ENCODE measurements around the gene UMAD1. TPM values are rescaled to one million over a fixed set of nuclear protein-coding genes. Genes with fewer than 3 reads are reported as not detected.

Gene UMAD1
- total RNA-seq, 1 donor from 2014 or later: 3.9 TPM

DNA sequence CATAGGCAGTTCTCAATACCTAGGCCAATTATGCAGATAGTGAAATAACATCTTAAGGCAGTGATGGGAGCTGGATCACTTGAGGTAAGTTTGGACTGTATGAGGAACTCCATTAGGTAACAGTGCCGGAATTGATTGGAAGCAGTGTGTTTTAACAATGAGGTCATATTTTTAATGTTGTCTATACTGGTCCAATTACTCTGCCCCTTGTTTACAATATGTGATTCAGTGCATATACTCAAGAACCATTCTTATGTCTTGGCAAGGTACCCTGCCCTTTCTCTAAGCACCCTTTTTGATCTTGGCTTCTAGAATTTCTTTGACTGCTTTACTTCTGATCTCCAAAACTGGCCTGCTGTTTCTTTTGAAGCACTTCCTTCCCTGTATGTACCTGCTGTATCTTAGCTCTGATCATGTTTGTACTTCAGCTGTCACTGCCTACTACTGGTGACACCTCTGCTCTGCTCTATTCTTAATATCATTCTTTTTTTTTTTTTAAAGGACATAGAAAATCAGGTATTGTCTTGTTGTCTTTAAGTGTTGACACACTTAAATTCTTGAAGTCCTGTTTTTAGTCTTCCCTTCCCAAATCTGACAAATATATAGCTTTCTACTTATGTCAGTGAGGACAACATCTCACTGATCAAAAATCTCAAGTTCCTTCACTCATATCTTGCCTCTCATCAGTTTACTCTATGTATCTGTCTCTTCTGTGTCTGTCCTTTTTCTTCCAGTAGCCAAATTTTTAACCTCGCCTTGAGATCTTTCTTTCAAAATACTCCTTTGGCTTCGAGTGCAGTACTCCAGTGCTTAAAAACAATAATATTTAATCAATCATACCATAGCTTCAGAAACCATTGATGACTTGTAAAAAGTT lies 124.2 kb downstream of the UMAD1 start:
- no peak for DNase-seq (ENCODE audit: low read depth in 2 of 2)

- no peak for DNase-seq (ENCODE audit: low read depth in 2 of 2)
These were observed 124.9 kb downstream of the UMAD1 start for GRCh38 chr7:7765422-7765821.

DNA sequence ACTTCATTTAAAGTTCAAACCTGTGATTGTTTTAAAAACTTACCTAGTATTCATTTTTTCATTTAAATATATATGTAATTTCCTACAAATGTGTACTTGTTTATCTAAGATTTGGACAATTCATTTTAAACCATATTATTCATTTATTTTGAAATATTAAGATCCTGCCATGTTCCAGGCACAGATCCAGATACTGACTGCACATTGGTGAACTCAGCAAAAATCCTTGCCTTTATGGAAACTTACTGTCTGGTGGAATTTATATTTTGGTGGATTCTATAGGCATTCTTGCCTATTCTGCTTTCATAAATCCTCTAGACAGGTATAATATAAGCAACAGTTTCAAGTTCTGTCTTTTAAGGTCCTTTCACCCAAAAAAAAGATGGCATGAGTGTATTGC lies 126.1 kb downstream of the UMAD1 start:
- DNase-seq (ENCODE audit: low read depth in 2 of 2): no peak

DNA sequence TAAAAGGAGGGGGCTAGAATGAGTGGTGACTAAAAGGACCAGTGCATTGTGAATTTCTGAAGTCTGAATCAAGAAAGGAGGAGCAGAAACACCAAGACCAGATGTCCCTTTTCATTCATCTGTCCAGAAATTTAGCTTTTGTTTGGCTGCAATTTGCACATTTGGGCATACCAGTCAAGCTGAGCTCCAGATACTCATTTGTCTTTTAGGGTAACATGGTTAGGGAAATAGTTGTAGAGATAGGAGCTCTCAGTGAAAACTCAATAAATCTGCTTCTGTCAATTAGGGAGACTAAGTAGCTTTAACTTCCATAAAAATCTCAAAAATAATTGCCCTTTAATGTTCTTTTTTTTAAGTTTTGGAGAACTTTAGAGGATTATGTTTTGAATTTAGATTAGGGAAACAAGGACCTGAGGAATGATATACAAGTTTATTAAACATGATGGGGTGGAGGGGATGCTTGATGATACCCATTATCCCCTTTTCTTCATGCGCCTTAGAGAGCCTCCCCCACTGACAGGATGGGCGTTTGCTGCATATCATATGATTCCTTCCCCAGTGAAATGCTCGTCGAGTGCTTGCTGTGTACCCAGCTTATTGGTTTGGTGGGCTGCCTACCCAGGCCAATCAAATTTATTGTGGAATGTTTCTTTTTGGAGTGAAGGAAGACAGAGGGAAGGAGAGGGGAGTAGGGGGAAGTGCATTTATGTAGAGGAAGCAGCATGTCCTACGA lies 128.6 kb downstream of the UMAD1 start:
- DNase-seq (ENCODE audit: low read depth in 2 of 2): no peak

- DNase-seq (ENCODE audit: low read depth in 2 of 2): no peak
These were observed 129.4 kb downstream of the UMAD1 start for GRCh38 chr7:7769710-7770627.

DNA sequence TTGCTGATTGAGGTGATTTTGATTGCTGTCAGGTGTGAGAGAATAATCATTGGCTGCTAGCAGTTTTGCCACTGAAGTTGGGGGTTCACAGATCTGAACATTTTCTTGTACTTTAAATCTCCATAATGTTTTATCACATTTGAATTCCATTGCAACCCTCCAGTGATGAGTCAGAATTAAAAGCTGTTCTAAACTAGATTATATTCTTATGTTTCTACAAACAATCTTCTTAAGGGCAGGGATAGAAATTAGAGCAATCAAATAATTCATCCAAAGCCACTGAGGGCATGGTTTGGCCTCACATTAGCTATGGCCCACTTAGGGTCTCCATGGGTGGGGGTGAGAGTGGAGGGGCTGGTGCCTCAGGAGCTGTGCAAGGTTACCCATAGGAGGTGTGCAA lies 130.9 kb downstream of the UMAD1 start:
- no peak for DNase-seq (ENCODE audit: low read depth in 2 of 2)

- peak in 1 of 2 donors; percentile 2 for DNase-seq (ENCODE audit: low read depth in 2 of 2)
These were observed 131.9 kb downstream of the UMAD1 start for GRCh38 chr7:7772397-7772821.

DNA sequence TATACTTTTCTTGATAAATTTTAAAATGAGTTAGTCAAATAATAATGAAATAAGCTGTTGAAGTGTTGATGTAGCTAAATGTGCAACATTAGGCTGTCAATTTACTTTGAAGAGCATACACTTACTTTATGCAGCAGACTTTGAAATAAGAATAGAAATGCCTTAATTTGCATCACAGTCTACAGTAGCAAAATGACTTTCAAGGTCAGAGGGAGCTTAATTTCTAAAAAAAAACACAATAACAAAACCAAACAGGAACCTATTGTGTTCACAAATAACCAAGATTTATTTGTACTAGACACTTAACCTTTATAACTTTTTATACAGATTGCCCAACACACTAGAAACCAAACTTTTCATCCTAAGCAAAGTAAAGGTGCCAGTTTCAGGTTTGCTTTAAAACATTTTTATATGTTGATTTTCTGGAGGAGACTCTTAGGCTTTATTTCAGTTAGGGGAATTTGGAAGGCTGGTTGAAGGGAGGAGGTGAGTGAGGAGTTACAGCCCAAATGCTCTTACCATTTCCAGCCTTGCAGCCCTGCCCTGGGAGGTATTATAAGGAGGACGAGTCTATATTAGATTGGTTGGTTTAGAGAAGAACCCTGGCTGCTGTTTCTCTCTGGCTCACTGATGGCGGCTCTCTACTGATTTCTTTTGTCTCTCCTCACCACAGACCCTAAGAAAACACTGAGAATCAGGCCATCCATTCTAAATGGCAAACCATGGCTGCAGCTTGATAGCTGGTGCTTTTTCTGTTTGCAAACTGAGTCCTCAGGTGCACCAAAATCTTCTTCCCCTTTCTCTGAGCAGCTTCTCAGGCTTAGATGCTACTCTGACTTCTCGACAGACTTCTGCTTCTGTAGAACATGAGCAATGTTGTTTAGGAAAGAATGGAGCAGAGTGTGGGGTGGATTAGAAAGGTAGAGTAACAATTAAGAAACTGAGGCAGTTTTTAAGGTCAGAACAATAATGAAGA lies 133.1 kb downstream of the UMAD1 start:
- no peak for DNase-seq (ENCODE audit: low read depth in 2 of 2)

- DNase-seq (ENCODE audit: low read depth in 2 of 2): peak in 1 of 2 donors; percentile 45
These were observed 139.3 kb downstream of the UMAD1 start for GRCh38 chr7:7779888-7780287.

GRCh38 chr7:7783001-7783400 lies 142.4 kb downstream of the UMAD1 start:
- no peak for DNase-seq (ENCODE audit: low read depth in 2 of 2)

DNA sequence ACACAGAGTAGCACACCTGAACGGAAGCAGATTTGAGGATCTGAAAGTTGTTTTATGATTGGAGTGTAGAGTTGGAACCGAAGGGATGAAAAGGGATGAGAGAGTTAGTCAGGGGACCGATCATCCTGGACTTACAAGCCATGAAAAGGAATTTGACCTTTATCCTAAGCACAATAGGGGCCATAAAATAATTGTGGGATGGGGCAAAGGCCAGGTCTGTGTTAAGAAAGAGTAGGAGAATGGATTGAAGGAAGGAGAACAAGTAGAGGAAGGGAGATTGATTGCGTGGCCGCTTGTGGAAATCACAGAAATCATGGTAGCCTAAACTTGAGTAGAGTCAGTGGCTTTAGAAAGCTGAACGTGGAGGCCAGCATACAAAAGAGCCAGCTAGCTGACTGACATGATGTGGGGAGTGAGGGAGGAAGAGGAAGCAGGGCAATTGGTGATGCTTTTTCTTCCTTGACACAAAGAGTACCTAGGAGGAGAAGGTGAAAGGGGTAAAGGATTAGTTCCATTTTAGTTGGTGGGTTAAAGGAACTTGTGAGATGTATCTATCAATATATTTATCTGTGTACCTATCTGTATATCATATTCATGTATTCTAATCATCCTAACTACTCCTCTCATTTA lies 144.9 kb downstream of the UMAD1 start:
- DNase-seq (ENCODE audit: low read depth in 2 of 2): no peak

DNA sequence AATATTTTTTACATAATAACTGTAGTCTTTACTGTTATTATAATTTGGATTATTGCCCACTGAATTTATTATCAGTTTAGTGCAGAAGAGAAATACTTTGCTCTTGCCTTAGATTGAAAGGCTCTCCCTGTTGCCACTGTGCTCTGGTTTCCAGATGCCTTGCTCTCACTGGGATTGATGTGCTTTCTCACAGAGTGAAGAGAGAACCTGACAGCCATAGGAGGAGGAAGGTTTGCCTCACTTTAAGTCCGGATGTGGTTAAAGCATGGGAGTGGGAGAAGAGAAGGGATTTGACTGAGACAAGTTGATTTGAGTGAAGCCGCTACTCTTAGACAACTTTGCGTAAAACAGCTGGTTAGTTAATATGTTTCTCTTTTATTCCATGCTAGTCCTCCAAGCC lies 146.0 kb downstream of the UMAD1 start:
- DNase-seq (ENCODE audit: low read depth in 2 of 2): no peak

GRCh38 chr7:7789551-7789988 lies 149.0 kb downstream of the UMAD1 start:
- DNase-seq (ENCODE audit: low read depth in 2 of 2): no peak

- no peak for DNase-seq (ENCODE audit: low read depth in 2 of 2)
These were observed 149.6 kb downstream of the UMAD1 start for GRCh38 chr7:7790041-7790741.

DNA sequence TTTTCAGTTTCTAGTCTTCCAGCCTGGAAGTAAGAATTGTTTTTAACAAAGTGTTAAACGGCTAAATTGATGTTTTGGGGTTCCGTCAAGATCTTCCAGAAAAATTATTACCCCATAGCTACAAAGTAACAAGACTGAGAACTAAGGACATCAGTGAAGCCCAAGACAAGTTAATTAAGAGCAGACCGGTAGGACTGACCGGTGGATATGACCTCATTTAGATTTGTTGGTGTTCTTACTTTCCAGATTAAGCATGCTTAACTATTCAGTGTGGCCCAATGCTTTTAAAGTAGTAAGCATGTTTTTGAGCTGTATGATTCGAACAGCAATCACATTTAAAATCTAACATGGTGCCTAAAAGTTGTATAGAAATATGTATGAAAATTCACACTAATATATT lies 151.0 kb downstream of the UMAD1 start:
- no peak for DNase-seq (ENCODE audit: low read depth in 2 of 2)

DNA sequence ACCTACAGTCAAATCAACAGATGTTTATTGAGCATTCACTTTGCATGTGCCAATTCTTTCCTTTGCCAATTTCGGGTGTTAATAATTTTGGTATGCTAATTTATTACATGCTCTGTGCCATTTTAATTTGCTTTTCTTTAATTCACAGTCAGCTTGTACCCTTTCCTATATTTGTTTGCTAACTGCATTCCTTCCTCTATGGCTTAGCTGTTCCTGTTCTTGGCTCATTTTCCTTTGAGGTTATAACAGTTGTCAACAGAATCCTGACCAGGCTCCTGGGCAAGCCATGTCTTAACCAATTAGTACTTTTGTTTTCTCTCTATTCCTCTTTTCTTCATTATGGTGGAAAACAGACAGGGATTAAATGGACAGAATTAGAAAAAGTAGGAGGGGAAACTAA lies 151.5 kb downstream of the UMAD1 start:
- no peak for DNase-seq (ENCODE audit: low read depth in 2 of 2)

DNA sequence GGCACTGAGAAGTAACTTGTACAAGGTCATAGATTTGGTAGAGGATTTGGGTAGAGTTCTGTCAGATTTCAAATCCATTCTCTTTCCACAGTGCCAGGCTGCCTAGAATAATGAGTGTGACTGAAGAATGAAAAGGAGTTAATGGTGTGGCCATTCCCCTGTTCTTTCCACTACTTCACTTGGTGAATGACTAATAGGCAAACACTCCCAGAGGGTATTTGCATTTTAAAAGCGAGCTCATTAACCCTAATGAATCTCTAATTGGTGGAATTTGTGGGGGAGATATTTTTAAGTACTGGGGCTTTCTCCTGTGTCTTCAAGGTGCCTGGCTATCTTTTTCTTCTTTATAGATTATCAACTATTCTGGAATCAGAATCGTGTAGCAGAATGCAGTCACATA lies 152.7 kb downstream of the UMAD1 start:
- no peak for DNase-seq (ENCODE audit: low read depth in 2 of 2)

DNA sequence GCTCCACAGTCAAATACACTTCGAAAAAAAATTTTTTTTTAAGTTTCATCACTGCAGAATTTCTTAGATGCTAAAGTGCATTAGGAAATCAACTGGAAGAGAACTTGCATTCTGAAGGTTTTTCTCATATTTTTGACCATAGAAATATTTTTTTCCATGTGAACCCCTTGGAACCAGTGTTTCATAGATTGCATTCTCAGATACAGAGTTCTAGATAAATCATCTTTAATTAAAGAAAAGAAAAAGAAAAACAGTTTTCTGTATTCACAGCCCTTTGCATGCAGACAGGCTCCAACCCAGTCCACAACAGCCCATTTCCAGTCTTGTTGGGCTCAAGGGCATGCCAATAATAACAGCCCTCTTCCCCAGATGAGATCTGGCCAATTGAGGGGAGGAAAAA lies 153.4 kb downstream of the UMAD1 start:
- no peak for DNase-seq (ENCODE audit: low read depth in 2 of 2)

DNA sequence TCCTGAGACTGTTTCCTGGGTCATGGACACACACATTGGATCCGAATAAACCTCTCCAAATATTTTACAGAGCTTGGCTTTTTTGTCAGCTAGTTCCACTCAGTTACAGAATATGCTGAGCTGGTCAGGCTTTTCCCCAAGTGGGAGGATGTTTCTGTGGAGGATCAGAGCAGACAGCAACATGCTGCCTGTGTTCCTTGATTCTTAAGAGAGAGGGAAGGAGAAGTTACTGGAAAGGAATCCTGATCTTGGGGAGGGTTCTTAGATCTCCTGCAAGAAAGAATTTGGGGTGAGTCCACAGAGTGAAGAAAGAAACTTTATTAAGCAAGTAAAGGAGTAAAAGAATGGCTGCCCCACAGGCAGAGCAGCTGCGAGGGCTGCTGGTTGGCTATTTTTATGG lies 154.7 kb downstream of the UMAD1 start:
- no peak for DNase-seq (ENCODE audit: low read depth in 2 of 2)

All from dermis microvascular lymphatic vessel endothelial cell (primary cell).